K562 (cell line): ENCODE results near the gene ENO3. TPM values are rescaled to one million over a fixed set of nuclear protein-coding genes. Genes with fewer than 3 reads are reported as not detected.

Experiments
- ATAC-seq: fragments of 200-7000 bp; cut with Tn5 transposase; 3 replicates; pipeline ENCODE4 v1.9.1; 2020; ENCODE audit warnings: moderate library complexity
- BruUV-seq: library from RNA; stranded (reverse); fragments of 400-500 nt; replicated peaks from 2 replicates; lab custom pipeline; 2021; lab: Mats Ljungman, UMichigan
- CTCF ChIA-PET: fragments of 300-600 bp; formaldehyde crosslinking; extraction: SDS; loops from one replicate; lab custom pipeline; 2021; ENCODE audit warnings: low intra/inter-chr PET ratio; lab: Yijun Ruan, JAX
- POLR2A ChIA-PET: fragments of 300-600, 350-650 bp; sonication (Branson Sonifier 250); formaldehyde crosslinking; extraction: SDS; loops from one replicate; lab custom pipeline; 2021; ENCODE audit warnings: antibody characterized with exemption, inconsistent platforms; lab: Yijun Ruan, JAX
- DNase-seq, 4 experiments: peaks; one replicate each; pipeline versions ENCODE4 v3.0.0 to v3.0.0-alpha.2; 2011 to 2018; ENCODE audit warnings: low spot score in 3 of 4, mixed read lengths in 3 of 4; ENCODE audit errors: extremely low read depth in 1 of 4
- FAIRE-seq: peaks from 2 replicates; lab custom pipeline; 2011; peaks lifted over from hg19 to GRCh38; lab: Jason Lieb, UNC
- H2AFZ ChIP-seq: 2 replicates; pipeline ENCODE4 v1.6.0; 2011; ENCODE audit warnings: low read depth, low read length, control low read depth, inconsistent platforms
- H3K27ac ChIP-seq: fragments of 200-600 bp; 3 replicates; pipeline ENCODE4 v1.8.0; 2011; ENCODE audit warnings: low read depth, mild to moderate bottlenecking, control low read depth, inconsistent platforms, low read length, moderate library complexity, mixed read lengths; ENCODE audit errors: extremely low read depth
- H3K27me3 ChIP-seq, 2 experiments: fragments of 300-600 bp in 1 of 2; 2 replicates in 1 of 2; 3 replicates in 1 of 2; pipeline versions ENCODE4 v1.6.0 to v1.8.0; 2011; ENCODE audit warnings: inconsistent platforms in 2 of 2, low read length in 2 of 2, mild to moderate bottlenecking in 1 of 2, mixed read lengths in 1 of 2, moderate library complexity in 1 of 2; ENCODE audit not compliant: control insufficient read depth in 2 of 2, insufficient read depth in 2 of 2
- H3K36me3 ChIP-seq: fragments of 300-600 bp; 3 replicates; pipeline ENCODE4 v1.8.0; 2011; ENCODE audit warnings: mild to moderate bottlenecking, low read length, inconsistent platforms; ENCODE audit not compliant: control insufficient read depth, insufficient read depth
- H3K4me1 ChIP-seq, 2 experiments: fragments of 200-600 bp in 1 of 2; replicated peaks in 1 of 2; 2 replicates in 1 of 2; 3 replicates in 1 of 2; pipeline versions ENCODE4 v1.5.1 to v1.8.0; 2011; ENCODE audit warnings: inconsistent platforms in 2 of 2, low read length in 2 of 2, mild to moderate bottlenecking in 1 of 2, mixed read lengths in 1 of 2, moderate library complexity in 1 of 2; ENCODE audit not compliant: control insufficient read depth in 2 of 2, insufficient read depth in 2 of 2
- H3K4me2 ChIP-seq: 2 replicates; pipeline ENCODE4 v1.6.1; 2011; ENCODE audit warnings: low read length, control low read depth, inconsistent platforms, mixed read lengths; ENCODE audit not compliant: insufficient read depth
- H3K4me3 ChIP-seq: fragments of 200-600 bp; sonication (generic), shearing (Covaris generic); 2 replicates; pipeline ENCODE4 v1.5.1; 2016; ENCODE audit warnings: control low read depth, inconsistent platforms
- H3K79me2 ChIP-seq: fragments of 200-600 bp; 3 replicates; pipeline ENCODE4 v1.8.0; 2011; ENCODE audit warnings: low read length, inconsistent platforms; ENCODE audit not compliant: control insufficient read depth, insufficient read depth
- H3K9ac ChIP-seq, 2 experiments: 2 replicates each; pipeline versions ENCODE4 v1.6.0 to v1.6.1; 2011; ENCODE audit warnings: low read depth in 2 of 2, low read length in 2 of 2, control low read depth in 1 of 2, inconsistent platforms in 1 of 2, mild to moderate bottlenecking in 1 of 2, mixed read lengths in 1 of 2; ENCODE audit not compliant: insufficient read depth in 1 of 2
- H3K9me1 ChIP-seq: one replicate; pipeline ENCODE4 v1.6.0; 2011; ENCODE audit warnings: inconsistent platforms, mild to moderate bottlenecking, low read length, moderate library complexity; ENCODE audit not compliant: control insufficient read depth, insufficient read depth
- H3K9me3 ChIP-seq: replicated peaks from 2 replicates; pipeline ENCODE4 v1.5.1; 2011; ENCODE audit warnings: low read depth, low read length, inconsistent platforms; ENCODE audit not compliant: control insufficient read depth, insufficient read depth
- H4K20me1 ChIP-seq: replicated peaks from 2 replicates; pipeline ENCODE4 v1.6.1; 2011; ENCODE audit warnings: low read length, inconsistent platforms, mixed read lengths; ENCODE audit not compliant: control insufficient read depth, insufficient read depth
- E2F5 ChIP-seq: sonication (generic); formaldehyde crosslinking; IDR thresholded peaks from 2 replicates; pipeline ENCODE4 v1.8.0; 2022; ENCODE audit warnings: mild to moderate bottlenecking, missing genetic modification reagents
- FOS ChIP-seq: IDR thresholded peaks from 3 replicates; pipeline ENCODE4 v1.6.1; 2011; ENCODE audit not compliant: insufficient read length; ENCODE audit errors: extremely low read depth
- POLR2G ChIP-seq: fragments of 200-400 bp; formaldehyde crosslinking; IDR thresholded peaks from 2 replicates; pipeline ENCODE4 v1.6.1; 2017; ENCODE audit warnings: low read depth, mild to moderate bottlenecking, antibody characterized with exemption, low read length, moderate library complexity
- RBFOX2 ChIP-seq: fragments of 200-400 bp; formaldehyde crosslinking; IDR thresholded peaks from 2 replicates; pipeline ENCODE4 v1.6.1; 2017; ENCODE audit warnings: low read depth, mild to moderate bottlenecking, low read length, moderate library complexity
- ZFX ChIP-seq: sonication (generic); formaldehyde crosslinking; IDR thresholded peaks from 2 replicates; pipeline ENCODE4 v1.8.0; 2022; ENCODE audit warnings: mild to moderate bottlenecking, missing genetic modification reagents, moderate library complexity
- WGBS: fragments of 100-300 bp; shearing (Covaris generic); methylation state at CpG from one replicate; pipeline ENCODE4 v1.1.6; 2016; ENCODE audit warnings: low coverage, mixed read lengths; ENCODE audit not compliant: insufficient coverage; ENCODE audit errors: missing lambda C conversion rate; 5-methylcytosine and 5-hydroxymethylcytosine counted together
- in situ Hi-C: fragments of 300-500 bp; cut with MboI; formaldehyde crosslinking; loops from 4 replicates; pipeline ENCODE4 v1.15.0; 2018; ENCODE audit warnings: inconsistent platforms, mixed read lengths
- intact Hi-C: fragments of 100-400 bp; cut with micrococcal nuclease; formaldehyde crosslinking; loops from 2 replicates; pipeline ENCODE4 v1.14.2; 2022
- polyA plus RNA-seq, 8 experiments: library from polyadenylated mRNA; depleted of rRNA in 4 of 8; stranded (reverse) in 5 of 8; unstranded in 3 of 8; fragments of >200 nt; fragmentation: Nextera tagmentation in 2 of 8; fragmentation: Illumina TruSeq in 1 of 8; extraction: Ambion mirVana in 2 of 8; extraction: Trizol in 1 of 8; gene quantifications; 2 replicates each; pipeline versions ENCODE4 v1.2.1 to v1.2.3, GENCODE V29; 2011 to 2014; ENCODE audit warnings: inconsistent platforms in 1 of 8, missing spikeins in 1 of 8
- total RNA-seq, 7 experiments: library from RNA; depleted of rRNA in 6 of 7; stranded (reverse); fragments of >200 nt in 6 of 7; fragmentation: Illumina TruSeq in 2 of 7; extraction: Trizol in 2 of 7; gene quantifications; 2 replicates each; pipeline versions ENCODE4 v1.2.1 to v1.2.3, GENCODE V29; 2011 to 2021; ENCODE audit warnings: low replicate concordance in 1 of 7

The ENO3 gene
- total and polyA plus RNA-seq, 9 of the 15 experiments (the other 6 are each of a cell fraction or from before 2014, with no cell fraction given) = 5.7 to 17.2 (median 9.9) TPM

- Histone ChIP-seq H3K9me3 (no peaks in the 10 kb centered on the region), H3K9ac (peak overlapping the region in 1 of 2 experiments; percentile 41; a peak in 1 of 4 replicates), H3K36me3 (no peaks in the 10 kb centered on the region; the same call in 2 of the 3 replicates), H3K4me1 (peaks cover 7 to 15% of the 10 kb centered on the region in 2 experiments; a peak in 4 of 5 replicates), H4K20me1 (no peaks in the 10 kb centered on the region), H3K27me3 (no peaks in the 10 kb centered on the region), H3K4me3 (no peak overlapping the region), H3K27ac (no peak overlapping the region), H3K4me2 (no peak overlapping the region; the same call in 1 of the 2 replicates), H3K79me2 (no peaks in the 10 kb centered on the region), H2AFZ (no peak overlapping the region), H3K9me1 (no peaks in the 10 kb centered on the region)
- ATAC-seq (peak; percentile 25; the same call in 2 of the 3 replicates), DNase-seq (no peak), FAIRE-seq (no peak)
- WGBS = 68% methylated on average over 9 of the region's 18 CpGs
- no peak for TF ChIP-seq E2F5 (CRISPR knock-in tag)
- TF ChIP-seq POLR2G = peak; percentile 44; the same call in 1 of the 2 replicates
- no peak for TF ChIP-seq FOS
- TF ChIP-seq ZFX (CRISPR knock-in tag) = peak; percentile 1; the same call in 1 of the 2 replicates
- TF ChIP-seq RBFOX2 = peak; percentile 39; the same call in 1 of the 2 replicates
- CTCF ChIA-PET = no interaction called here
- intact Hi-C loops (no loop called here), in situ Hi-C loops (no loop called here)
- BruUV-seq = TSS peak; percentile 71
- POLR2A ChIA-PET = interaction anchor here (1.2 kb wide), 1 partner anchor 8 kb away, joined by 7 read pairs; the partner anchor contains the start of gene ENO3
These were observed 8.5 kb downstream of the ENO3 start for GRCh38 chr17:4959261-4959965.
